Testis (tissue), 3 donors: ENCODE measurements around the gene CSN3. TPM values are rescaled to one million over a fixed set of nuclear protein-coding genes. Genes with fewer than 3 reads are reported as not detected.
"Not testable (repeated sequence)": the region's sequence is repeated elsewhere in the genome, so short reads cannot be mapped to it uniquely, and the experiment has no call there.

Experiments
- DNase-seq: peaks from one replicate; pipeline ENCODE4 v3.0.0-alpha.2; 2019
- H3K27ac ChIP-seq, 2 donors: fragments of 200-600 bp; sonication (generic); one replicate each; pipeline ENCODE4 v1.5.1; 2019
- H3K27me3 ChIP-seq: fragments of 200-600 bp; sonication (generic); one replicate; pipeline ENCODE4 v1.5.1; 2019
- H3K36me3 ChIP-seq: fragments of 200-600 bp; sonication (generic); one replicate; pipeline ENCODE4 v1.5.1; 2017; ENCODE audit warnings: low read depth; ENCODE audit errors: missing control alignments
- H3K4me1 ChIP-seq: fragments of 200-600 bp; sonication (generic); one replicate; pipeline ENCODE4 v1.5.1; 2019
- H3K4me3 ChIP-seq, 2 donors: fragments of 200-600 bp; sonication (generic); one replicate each; pipeline ENCODE4 v1.5.1; 2017 to 2019
- H3K9me3 ChIP-seq: fragments of 200-600 bp; sonication (generic); one replicate; pipeline ENCODE4 v1.5.1; 2017
- POLR2A ChIP-seq: fragments of 450-650 bp; IDR thresholded peaks from one replicate; pipeline ENCODE4 v1.6.1; 2017; ENCODE audit warnings: antibody characterized with exemption, mild to moderate bottlenecking, moderate library complexity
- WGBS, 2 donors: methylation state at CpG; one replicate each; pipeline ENCODE4 v1.1.5; 2018; 5-methylcytosine and 5-hydroxymethylcytosine counted together
- intact Hi-C: fragments of 100-400 bp; cut with DNase I; formaldehyde crosslinking; loops from one replicate; pipeline ENCODE4 v1.15.1; 2023; ENCODE audit warnings: low total_unique reads
- polyA plus RNA-seq: library from polyadenylated mRNA; stranded (reverse); fragments of 350-450 nt; fragmentation: Illumina TruSeq; extraction: RNeasy Lipid Tissue Mini Kit (QIAGEN cat#74804); gene quantifications from one replicate; pipeline ENCODE4 v1.2.3, GENCODE V29; 2014; ENCODE audit warnings: low read depth, low replicate concordance; ENCODE audit not compliant: insufficient read depth
- total RNA-seq, 2 donors: library from RNA; depleted of rRNA; stranded (reverse); fragments of >200 nt; gene quantifications; one replicate each; pipeline ENCODE4 v1.2.3, GENCODE V29; 2016
- TF ChIP-seq, protein P1 (sequence below), 3 experiments: fragments of 450-650 bp in 2 of 3; fragments of 200-600 bp in 1 of 3; sonication (generic) in 1 of 3; IDR thresholded peaks; one replicate each; pipeline ENCODE4 v1.5.1; 2016 to 2019; ENCODE audit warnings: antibody characterized with exemption in 3 of 3, mild to moderate bottlenecking in 2 of 3, moderate library complexity in 1 of 3

Gene CSN3
- total and polyA plus RNA-seq, 3 donors from 2014 or later = 0.37 TPM; not detected in 2

DNA sequence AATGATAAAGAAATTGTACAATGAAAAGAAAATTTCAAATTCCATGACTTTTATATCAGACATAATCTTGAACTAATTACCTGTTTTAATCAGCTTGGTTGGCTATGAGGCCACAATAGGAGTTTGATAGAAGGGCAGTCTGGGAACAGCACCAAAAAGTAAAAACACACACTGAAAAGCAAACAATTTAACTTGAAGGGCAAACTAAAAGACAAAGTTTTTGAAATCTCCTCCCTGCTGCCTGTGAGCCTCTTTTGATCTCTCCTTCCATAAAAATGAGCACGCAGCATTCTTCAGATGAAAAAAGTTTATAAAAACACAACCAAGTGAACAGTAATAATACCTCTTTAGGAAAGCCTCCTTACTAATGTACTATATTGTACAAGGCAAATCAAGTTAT is 38.8 kb upstream of the CSN3 start:
- H3K27ac ChIP-seq = no peak overlapping the region
- no peaks in the 10 kb centered on the region for H3K27me3 ChIP-seq
- H3K4me3 ChIP-seq = no peak overlapping the region
- 65 to 73% methylated on average over 1 of the region's 1 CpG for whole genome bisulfite sequencing, 2 donors
- no peaks in the 10 kb centered on the region for H3K36me3 ChIP-seq
- no peak for DNase-seq
- no peaks in the 10 kb centered on the region for H3K9me3 ChIP-seq
- intact Hi-C loops = no loop called here
- TF ChIP-seq POLR2A = no peak
- TF ChIP-seq, protein P1, sequence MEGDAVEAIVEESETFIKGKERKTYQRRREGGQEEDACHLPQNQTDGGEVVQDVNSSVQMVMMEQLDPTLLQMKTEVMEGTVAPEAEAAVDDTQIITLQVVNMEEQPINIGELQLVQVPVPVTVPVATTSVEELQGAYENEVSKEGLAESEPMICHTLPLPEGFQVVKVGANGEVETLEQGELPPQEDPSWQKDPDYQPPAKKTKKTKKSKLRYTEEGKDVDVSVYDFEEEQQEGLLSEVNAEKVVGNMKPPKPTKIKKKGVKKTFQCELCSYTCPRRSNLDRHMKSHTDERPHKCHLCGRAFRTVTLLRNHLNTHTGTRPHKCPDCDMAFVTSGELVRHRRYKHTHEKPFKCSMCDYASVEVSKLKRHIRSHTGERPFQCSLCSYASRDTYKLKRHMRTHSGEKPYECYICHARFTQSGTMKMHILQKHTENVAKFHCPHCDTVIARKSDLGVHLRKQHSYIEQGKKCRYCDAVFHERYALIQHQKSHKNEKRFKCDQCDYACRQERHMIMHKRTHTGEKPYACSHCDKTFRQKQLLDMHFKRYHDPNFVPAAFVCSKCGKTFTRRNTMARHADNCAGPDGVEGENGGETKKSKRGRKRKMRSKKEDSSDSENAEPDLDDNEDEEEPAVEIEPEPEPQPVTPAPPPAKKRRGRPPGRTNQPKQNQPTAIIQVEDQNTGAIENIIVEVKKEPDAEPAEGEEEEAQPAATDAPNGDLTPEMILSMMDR (IDR thresholded peaks at IDR 0.05) = no peak
- H3K4me1 ChIP-seq = no peaks in the 10 kb centered on the region

DNA sequence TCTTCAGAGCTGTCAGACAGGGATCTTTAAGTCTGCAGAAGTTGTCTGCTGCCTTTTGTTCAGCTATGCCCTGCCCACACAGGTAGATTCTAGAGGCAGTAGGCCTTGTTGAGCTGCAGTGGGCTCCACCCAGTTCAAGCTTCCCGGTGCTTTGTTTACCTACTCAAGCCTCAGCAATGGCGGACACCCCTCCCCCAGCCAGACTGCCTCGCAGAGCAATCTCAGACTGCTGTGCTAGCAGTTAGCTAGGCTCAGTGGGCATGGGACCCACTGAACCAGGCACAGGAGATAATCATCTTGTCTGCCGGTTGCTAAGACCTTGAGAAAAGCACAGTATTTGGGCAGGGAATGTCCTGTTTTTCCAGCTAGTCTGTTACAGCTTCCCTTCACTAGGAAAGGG is 29.6 kb upstream of the CSN3 start:
- intact Hi-C loops, DNase-seq, H3K9me3 ChIP-seq, H3K4me1 ChIP-seq, H3K27ac ChIP-seq, H3K27me3 ChIP-seq, H3K36me3 ChIP-seq, H3K4me3 ChIP-seq: not testable (repeated sequence)
- 71 to 90% methylated on average over 2 to 4 of the region's 4 CpGs for WGBS, 2 donors

DNA sequence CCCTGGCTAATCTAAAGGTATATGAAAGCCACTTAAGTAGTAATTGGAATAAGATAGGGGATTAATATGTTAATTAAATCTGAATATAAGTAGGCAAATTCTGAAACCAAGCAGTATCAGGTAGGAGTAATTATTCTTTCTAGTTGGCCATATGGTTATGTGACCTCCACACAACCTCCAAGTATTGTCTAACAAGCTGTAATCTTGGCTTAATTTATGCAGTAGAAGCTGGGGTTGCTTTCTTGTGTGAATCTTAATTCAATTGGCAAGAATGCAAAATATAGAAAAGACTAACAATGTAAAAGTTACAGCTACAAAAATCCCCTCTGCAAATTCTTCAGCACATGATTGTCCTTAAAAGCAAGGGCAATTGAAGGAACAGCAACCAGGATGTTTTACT is 26.3 kb upstream of the CSN3 start:
- H3K4me3 ChIP-seq, H3K36me3 ChIP-seq, H3K9me3 ChIP-seq, H3K27ac ChIP-seq, H3K27me3 ChIP-seq, intact Hi-C loops, DNase-seq, H3K4me1 ChIP-seq: not testable (repeated sequence)

DNA sequence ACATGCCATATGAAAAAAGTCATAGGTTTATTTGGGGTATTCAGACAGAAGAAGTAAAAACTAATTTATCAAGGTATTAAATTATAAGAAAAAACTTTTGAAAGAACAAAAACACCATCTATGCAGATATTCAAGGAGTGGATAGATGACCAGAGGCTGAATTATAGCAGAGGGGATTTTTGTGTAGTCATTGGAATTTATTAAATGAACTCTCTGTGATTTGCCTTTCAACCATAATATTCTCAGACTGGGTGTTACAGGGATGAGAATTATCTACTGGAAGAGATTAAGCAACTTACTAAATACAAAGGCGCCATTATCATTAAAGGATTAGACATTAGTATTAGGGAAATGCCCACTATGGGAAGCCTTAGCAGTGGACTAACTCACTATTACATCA is 25.8 kb upstream of the CSN3 start:
- WGBS, 2 donors = 88 to 100% methylated on average over 1 of the region's 1 CpG
- intact Hi-C loops, H3K36me3 ChIP-seq, DNase-seq, H3K4me3 ChIP-seq, H3K9me3 ChIP-seq, H3K4me1 ChIP-seq, H3K27ac ChIP-seq, H3K27me3 ChIP-seq: not testable (repeated sequence)

DNA sequence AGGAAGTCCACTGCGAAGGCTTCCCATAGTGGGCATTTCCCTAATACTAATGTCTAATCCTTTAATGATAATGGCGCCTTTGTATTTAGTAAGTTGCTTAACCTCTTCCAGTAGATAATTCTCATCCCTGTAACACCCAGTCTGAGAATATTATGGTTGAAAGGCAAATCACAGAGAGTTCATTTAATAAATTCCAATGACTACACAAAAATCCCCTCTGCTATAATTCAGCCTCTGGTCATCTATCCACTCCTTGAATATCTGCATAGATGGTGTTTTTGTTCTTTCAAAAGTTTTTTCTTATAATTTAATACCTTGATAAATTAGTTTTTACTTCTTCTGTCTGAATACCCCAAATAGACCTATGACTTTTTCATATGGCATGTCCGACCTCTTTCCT is 21.0 kb upstream of the CSN3 start:
- not testable (repeated sequence) for H3K27ac ChIP-seq
- 84 to 90% methylated on average over 3 of the region's 3 CpGs for WGBS, 2 donors

DNA sequence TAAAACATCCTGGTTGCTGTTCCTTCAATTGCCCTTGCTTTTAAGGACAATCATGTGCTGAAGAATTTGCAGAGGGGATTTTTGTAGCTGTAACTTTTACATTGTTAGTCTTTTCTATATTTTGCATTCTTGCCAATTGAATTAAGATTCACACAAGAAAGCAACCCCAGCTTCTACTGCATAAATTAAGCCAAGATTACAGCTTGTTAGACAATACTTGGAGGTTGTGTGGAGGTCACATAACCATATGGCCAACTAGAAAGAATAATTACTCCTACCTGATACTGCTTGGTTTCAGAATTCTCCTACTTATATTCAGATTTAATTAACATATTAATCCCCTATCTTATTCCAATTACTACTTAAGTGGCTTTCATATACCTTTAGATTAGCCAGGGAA is 20.6 kb upstream of the CSN3 start:
- H3K36me3 ChIP-seq, intact Hi-C loops, H3K4me1 ChIP-seq, H3K9me3 ChIP-seq, H3K4me3 ChIP-seq, H3K27me3 ChIP-seq, H3K27ac ChIP-seq, DNase-seq: not testable (repeated sequence)

More for the DNA sequence above, 21.0 kb upstream of the CSN3 start:
- H3K9me3 ChIP-seq, intact Hi-C loops, H3K4me3 ChIP-seq, H3K27me3 ChIP-seq, H3K4me1 ChIP-seq, H3K36me3 ChIP-seq, DNase-seq: not testable (repeated sequence)

DNA sequence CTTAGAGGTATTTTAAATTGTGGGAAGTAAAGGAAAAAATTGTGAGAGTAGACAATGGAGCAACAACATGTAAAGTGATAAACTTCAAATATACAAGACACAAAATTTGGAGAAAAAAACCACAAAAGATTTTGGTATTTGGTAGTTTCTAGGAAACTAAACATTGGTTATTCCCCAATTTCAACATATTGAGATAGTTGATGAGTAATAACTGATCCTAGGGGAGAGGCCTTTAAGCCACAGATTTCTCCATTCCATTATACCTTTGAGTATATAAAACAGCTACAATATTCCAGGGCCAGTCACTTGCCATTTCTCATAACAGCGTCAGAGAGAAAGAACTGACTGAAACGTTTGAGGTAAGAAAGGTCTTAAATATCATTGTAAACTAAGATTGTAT is 16.6 kb upstream of the CSN3 start, which contains the start of gene FDCSP:
Gene FDCSP (plus strand): TSS at position 301 of the 400 bp plus-strand sequence. CDS start 5,071 bp downstream, outside the sequence.
- Histone ChIP-seq H3K9me3 (no peaks in the 10 kb centered on the region), H3K27ac (no peak within 1 kb of the TSS), H3K36me3 (no peaks in the 10 kb centered on the region), H3K27me3 (no peaks in the 10 kb centered on the region), H3K4me1 (no peaks in the 10 kb centered on the region), H3K4me3 (no peak within 1 kb of the TSS)
- intact Hi-C loops = no loop called here
- 70 to 76% methylated on average over 2 of the region's 2 CpGs for WGBS, 2 donors
- no peak for DNase-seq
- TF ChIP-seq, protein P1 (IDR thresholded peaks at IDR 0.05) = no peak
- no peak for TF ChIP-seq POLR2A
